Testis (tissue), 3 donors: ENCODE results near the gene DVL2. TPM values are rescaled to one million over a fixed set of nuclear protein-coding genes. Genes with fewer than 3 reads are reported as not detected.
"Not testable (repeated sequence)": the region's sequence is repeated elsewhere in the genome, so short reads cannot be mapped to it uniquely, and the experiment has no call there.

Experiments used
- DNase-seq: peaks from one replicate; pipeline ENCODE4 v3.0.0-alpha.2; 2019
- H3K27ac ChIP-seq, 2 donors: fragments of 200-600 bp; sonication (generic); one replicate each; pipeline ENCODE4 v1.5.1; 2019
- H3K27me3 ChIP-seq: fragments of 200-600 bp; sonication (generic); one replicate; pipeline ENCODE4 v1.5.1; 2019
- H3K36me3 ChIP-seq: fragments of 200-600 bp; sonication (generic); one replicate; pipeline ENCODE4 v1.5.1; 2017; ENCODE audit warnings: low read depth; ENCODE audit errors: missing control alignments
- H3K4me1 ChIP-seq: fragments of 200-600 bp; sonication (generic); one replicate; pipeline ENCODE4 v1.5.1; 2019
- H3K4me3 ChIP-seq, 2 donors: fragments of 200-600 bp; sonication (generic); one replicate each; pipeline ENCODE4 v1.5.1; 2017 to 2019
- H3K9me3 ChIP-seq: fragments of 200-600 bp; sonication (generic); one replicate; pipeline ENCODE4 v1.5.1; 2017
- POLR2A ChIP-seq: fragments of 450-650 bp; IDR thresholded peaks from one replicate; pipeline ENCODE4 v1.6.1; 2017; ENCODE audit warnings: antibody characterized with exemption, mild to moderate bottlenecking, moderate library complexity
- WGBS, 2 donors: methylation state at CpG; one replicate each; pipeline ENCODE4 v1.1.5; 2018; 5-methylcytosine and 5-hydroxymethylcytosine counted together
- intact Hi-C: fragments of 100-400 bp; cut with DNase I; formaldehyde crosslinking; loops from one replicate; pipeline ENCODE4 v1.15.1; 2023; ENCODE audit warnings: low total_unique reads
- polyA plus RNA-seq: library from polyadenylated mRNA; stranded (reverse); fragments of 350-450 nt; fragmentation: Illumina TruSeq; extraction: RNeasy Lipid Tissue Mini Kit (QIAGEN cat#74804); gene quantifications from one replicate; pipeline ENCODE4 v1.2.3, GENCODE V29; 2014; ENCODE audit warnings: low read depth, low replicate concordance; ENCODE audit not compliant: insufficient read depth
- total RNA-seq, 2 donors: library from RNA; depleted of rRNA; stranded (reverse); fragments of >200 nt; gene quantifications; one replicate each; pipeline ENCODE4 v1.2.3, GENCODE V29; 2016
- TF ChIP-seq, protein P1 (sequence below), 3 experiments: fragments of 450-650 bp in 2 of 3; fragments of 200-600 bp in 1 of 3; sonication (generic) in 1 of 3; IDR thresholded peaks; one replicate each; pipeline ENCODE4 v1.5.1; 2016 to 2019; ENCODE audit warnings: antibody characterized with exemption in 3 of 3, mild to moderate bottlenecking in 2 of 3, moderate library complexity in 1 of 3

DVL2 gene
- total and polyA plus RNA-seq, 3 donors from 2014 or later = 43.6 to 102 (median 81.3) TPM

DNA sequence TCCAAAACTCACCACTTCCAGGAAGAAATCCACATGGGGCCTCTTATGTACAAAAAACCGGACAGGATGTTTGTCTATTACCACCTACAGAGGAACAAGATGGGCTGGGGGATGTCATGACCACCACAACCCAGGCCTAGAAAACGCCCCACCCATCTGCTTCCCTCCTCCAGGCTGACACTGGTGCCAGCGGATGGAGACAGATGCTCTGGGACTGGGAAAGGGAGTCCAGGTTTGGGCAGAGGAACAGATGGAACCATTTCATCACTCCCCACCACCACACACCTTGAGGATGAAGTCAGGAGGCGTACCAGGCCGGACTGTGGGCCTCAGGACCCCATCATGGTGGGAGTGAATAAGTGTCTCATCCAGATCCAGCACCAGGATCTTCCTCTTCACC is 12.5 kb upstream of the DVL2 start:
- WGBS, 2 donors = 82 to 93% methylated on average over 5 of the region's 5 CpGs
- Histone ChIP-seq H3K4me1 (peaks cover 19% of the 10 kb centered on the region), H3K36me3 (no peaks in the 10 kb centered on the region), H3K9me3 (no peaks in the 10 kb centered on the region), H3K27me3 (no peaks in the 10 kb centered on the region), H3K27ac (no peak overlapping the region), H3K4me3 (no peak overlapping the region)
- intact Hi-C loops = no loop called here
- no peak for DNase-seq
- TF ChIP-seq, protein P1, sequence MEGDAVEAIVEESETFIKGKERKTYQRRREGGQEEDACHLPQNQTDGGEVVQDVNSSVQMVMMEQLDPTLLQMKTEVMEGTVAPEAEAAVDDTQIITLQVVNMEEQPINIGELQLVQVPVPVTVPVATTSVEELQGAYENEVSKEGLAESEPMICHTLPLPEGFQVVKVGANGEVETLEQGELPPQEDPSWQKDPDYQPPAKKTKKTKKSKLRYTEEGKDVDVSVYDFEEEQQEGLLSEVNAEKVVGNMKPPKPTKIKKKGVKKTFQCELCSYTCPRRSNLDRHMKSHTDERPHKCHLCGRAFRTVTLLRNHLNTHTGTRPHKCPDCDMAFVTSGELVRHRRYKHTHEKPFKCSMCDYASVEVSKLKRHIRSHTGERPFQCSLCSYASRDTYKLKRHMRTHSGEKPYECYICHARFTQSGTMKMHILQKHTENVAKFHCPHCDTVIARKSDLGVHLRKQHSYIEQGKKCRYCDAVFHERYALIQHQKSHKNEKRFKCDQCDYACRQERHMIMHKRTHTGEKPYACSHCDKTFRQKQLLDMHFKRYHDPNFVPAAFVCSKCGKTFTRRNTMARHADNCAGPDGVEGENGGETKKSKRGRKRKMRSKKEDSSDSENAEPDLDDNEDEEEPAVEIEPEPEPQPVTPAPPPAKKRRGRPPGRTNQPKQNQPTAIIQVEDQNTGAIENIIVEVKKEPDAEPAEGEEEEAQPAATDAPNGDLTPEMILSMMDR (IDR thresholded peaks at IDR 0.05) = no peak
- TF ChIP-seq POLR2A = no peak

DNA sequence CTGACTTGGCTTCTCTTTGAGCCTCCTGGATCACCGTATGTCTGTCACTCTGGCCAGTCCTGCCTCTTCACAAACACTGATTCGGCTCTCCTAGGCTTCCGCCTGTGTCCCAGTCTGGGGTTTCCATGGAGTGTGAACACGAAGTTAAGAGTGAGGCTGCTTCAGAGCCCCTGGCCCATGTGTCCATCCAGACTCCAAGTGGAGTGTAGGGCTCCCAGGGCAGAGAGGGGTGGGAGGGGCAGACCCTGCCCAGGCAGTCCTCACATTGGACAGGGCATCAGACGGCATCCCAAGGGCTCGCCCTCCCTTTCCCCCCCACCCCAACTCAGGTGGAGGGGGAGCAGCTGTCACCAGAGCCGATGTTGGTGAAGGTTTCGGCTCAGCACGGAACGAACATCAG is 9.5 kb upstream of the DVL2 start:
- H3K27me3 ChIP-seq = not testable (repeated sequence)
- peaks cover 21% of the 10 kb centered on the region for H3K4me1 ChIP-seq

DNA sequence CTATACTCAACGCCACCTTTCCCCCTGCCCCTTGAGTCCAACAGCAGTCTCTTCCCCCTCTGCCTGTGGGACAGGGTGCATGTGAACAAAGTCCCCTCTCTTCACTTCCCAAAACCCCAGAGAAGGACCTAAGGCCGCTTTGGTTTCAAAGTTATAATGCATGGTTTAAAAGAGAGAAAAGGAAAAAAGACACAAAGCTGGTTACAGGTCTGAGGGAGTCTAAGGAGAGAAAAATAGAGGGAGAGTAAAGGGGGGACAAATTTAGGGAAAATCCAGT is 9.1 kb upstream of the DVL2 start:
- peaks cover 21% of the 10 kb centered on the region for H3K4me1 ChIP-seq
- intact Hi-C loops = no loop called here
- peak overlapping the region; percentile 92 to 98 for H3K27ac ChIP-seq
- H3K36me3 ChIP-seq = no peaks in the 10 kb centered on the region
- 23 to 25% methylated on average over 2 of the region's 2 CpGs for WGBS, 2 donors
- H3K9me3 ChIP-seq = no peaks in the 10 kb centered on the region
- DNase-seq = no peak
- H3K27me3 ChIP-seq = no peaks in the 10 kb centered on the region
- TF ChIP-seq POLR2A = no peak
- TF ChIP-seq, protein P1 (IDR thresholded peaks at IDR 0.05) = no peak
- H3K4me3 ChIP-seq = peak overlapping the region; percentile 69 to 85

More for the DNA sequence above, 9.5 kb upstream of the DVL2 start:
- H3K9me3 ChIP-seq, intact Hi-C loops, H3K36me3 ChIP-seq, DNase-seq: not testable (repeated sequence)
- WGBS, 2 donors = 54 to 65% methylated on average over 9 of the region's 10 CpGs
- Histone ChIP-seq H3K4me3 (peak overlapping the region in 1 of 2 donors; percentile 85), H3K27ac (peak overlapping the region in 1 of 2 donors; percentile 92)

DNA sequence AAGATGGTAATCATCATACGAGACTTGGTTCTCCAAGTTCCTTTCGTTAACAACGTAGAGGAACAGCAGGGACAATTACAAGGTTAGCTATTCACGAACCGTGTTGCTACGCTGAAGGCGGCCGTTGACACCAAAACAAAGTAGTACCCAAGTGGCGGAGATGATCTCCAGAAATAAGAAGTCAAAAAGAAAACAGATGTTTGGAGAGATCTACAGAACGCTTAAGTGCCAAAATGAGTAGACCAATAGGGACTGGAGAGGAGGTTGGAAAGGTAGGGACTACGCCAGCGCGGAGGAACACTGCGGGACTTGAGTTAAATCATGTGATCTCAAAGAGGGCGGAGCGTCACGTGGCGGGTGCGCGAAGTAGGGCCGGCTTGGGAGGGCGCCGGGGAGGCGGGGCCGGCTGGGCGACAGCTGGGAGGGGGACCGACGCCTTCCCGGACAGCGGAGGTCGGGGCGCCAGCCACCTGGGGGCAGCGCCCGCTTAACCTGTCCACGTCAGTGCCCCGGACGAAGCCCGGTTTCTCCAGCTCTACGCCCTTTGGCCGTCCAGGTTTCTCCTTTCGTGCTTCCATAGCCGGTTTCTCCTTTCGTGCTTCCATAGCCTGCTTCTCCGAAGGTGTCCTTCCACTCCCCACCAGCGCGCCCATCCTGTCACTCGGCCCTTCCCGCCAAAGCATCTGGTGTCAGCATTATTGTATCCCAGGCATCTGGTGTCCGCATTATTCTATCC is 8.6 kb upstream of the DVL2 start:
- peak; percentile 43 for TF ChIP-seq POLR2A
- TF ChIP-seq, protein P1 (IDR thresholded peaks at IDR 0.05) = peak in 1 of 3 experiments; percentile 4
- Histone ChIP-seq H3K4me3 (peak overlapping the region; percentile 69 to 85), H3K9me3 (no peaks in the 10 kb centered on the region), H3K27ac (peak overlapping the region; percentile 92 to 98), H3K27me3 (no peaks in the 10 kb centered on the region), H3K36me3 (no peaks in the 10 kb centered on the region), H3K4me1 (peaks cover 21% of the 10 kb centered on the region)
- peak; percentile 98 for DNase-seq
- intact Hi-C loops = no loop called here
- 1% methylated on average over 49 of the region's 49 CpGs for WGBS, 2 donors

DNA sequence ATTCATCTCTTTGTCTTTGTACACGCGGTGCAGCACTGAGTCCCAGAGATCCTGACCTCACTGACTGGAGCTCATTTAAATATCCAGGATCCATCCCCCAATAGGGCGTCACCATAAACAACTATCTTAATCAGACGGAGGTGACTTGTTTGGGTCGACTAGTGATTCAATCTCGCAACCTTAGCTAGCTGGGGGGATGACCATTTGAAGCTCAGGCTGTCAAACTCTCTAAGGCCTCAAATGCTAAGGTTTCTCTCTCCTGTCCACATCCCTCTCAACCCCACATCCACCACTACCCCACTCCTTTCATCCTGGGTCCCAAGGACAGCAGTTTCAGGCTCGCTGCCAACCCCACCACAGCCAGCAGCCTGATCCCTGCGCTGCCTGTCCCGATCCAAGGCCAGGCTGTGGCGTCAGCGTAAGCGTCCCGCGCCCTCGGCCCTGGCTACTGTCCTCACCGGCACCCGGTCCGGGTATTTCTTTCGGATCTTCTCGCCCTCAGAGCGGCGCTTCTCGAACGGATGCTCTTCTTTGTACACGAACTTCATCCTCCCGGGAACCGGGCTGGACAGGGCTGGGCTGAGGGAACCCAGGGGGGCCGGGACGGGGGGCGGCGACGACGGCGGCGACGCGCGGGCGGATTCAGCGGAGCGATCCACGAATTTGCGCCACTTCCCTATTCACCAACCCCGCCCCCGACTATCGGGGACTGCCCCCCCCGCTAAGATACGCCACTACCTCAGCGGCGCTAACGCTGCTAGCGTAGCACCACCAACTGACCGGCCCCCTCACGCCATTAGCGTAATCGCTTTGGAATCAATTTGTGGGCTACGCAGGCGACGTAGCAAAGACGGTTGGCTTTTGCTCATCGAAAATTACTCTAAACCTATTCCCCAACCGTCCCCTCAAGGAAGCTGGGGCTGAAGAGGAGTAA is 7.7 kb upstream of the DVL2 start, which contains the start of gene GABARAP:
GABARAP (minus strand) TSS at position 667 of the 934 bp plus-strand sequence; CDS start at position 548, 119 bp downstream.
- intact Hi-C loops = no loop called here
- H3K36me3 ChIP-seq = no peaks in the 10 kb centered on the region

More for the DNA sequence above, 7.7 kb upstream of the DVL2 start, which contains the start of gene GABARAP:
- peak; percentile 12 for TF ChIP-seq POLR2A
- TF ChIP-seq, protein P1 (IDR thresholded peaks at IDR 0.05) = peak in 1 of 3 experiments; percentile 8
- H3K4me1 ChIP-seq = peaks cover 27% of the 10 kb centered on the region
- peak; percentile 96 for DNase-seq
- no peaks in the 10 kb centered on the region for H3K9me3 ChIP-seq
- H3K27ac ChIP-seq = peak within 1 kb of the TSS; percentile 92 to 98
- H3K4me3 ChIP-seq = peak within 1 kb of the TSS; percentile 69 to 85
- no peaks in the 10 kb centered on the region for H3K27me3 ChIP-seq
- 0 to 1% methylated on average over 37 to 62 of the region's 62 CpGs for WGBS, 2 donors
